CD4-positive, alpha-beta memory T cell (primary cell): ENCODE results near the gene SKI. TPM values are rescaled to one million over a fixed set of nuclear protein-coding genes. Genes with fewer than 3 reads are reported as not detected.

Experiments
- CTCF ChIA-PET: fragments of 350-600 bp; sonication (Branson Sonifier 250); formaldehyde crosslinking; loops from one replicate; lab custom pipeline; 2021; ENCODE audit warnings: inconsistent platforms; ENCODE audit not compliant: partially characterized antibody; lab: Charles Lee
- POLR2A ChIA-PET: fragments of 350-600 bp; sonication (Branson Sonifier 250); formaldehyde crosslinking; loops from one replicate; lab custom pipeline; 2021; ENCODE audit not compliant: partially characterized antibody; lab: Charles Lee
- DNase-seq, 5 donors: peaks; one replicate each; pipeline versions ENCODE4 v3.0.0 to v3.0.0-alpha.2; 2020 to 2022; ENCODE audit warnings: mixed read lengths in 1 of 5
- H3K27ac ChIP-seq: one replicate; pipeline ENCODE4 v1.7.0; 2013; ENCODE audit warnings: low read depth, low read length
- H3K27me3 ChIP-seq: 2 replicates; pipeline ENCODE4 v1.7.0; 2013; ENCODE audit warnings: mild to moderate bottlenecking, low read length, moderate library complexity; ENCODE audit not compliant: insufficient read depth
- H3K36me3 ChIP-seq: 2 replicates; pipeline ENCODE4 v1.7.0; 2013; ENCODE audit warnings: mild to moderate bottlenecking, low read length, moderate library complexity; ENCODE audit not compliant: insufficient read depth
- H3K4me1 ChIP-seq: 2 replicates; pipeline ENCODE4 v1.7.0; 2013; ENCODE audit warnings: mild to moderate bottlenecking, low read length, moderate library complexity; ENCODE audit not compliant: insufficient read depth
- H3K4me3 ChIP-seq, 2 donors: one replicate each; pipeline ENCODE4 v1.7.0; 2013; ENCODE audit warnings: low read length in 2 of 2, mild to moderate bottlenecking in 1 of 2
- H3K9me3 ChIP-seq, 2 donors: one replicate each; pipeline ENCODE4 v1.7.0; 2013; ENCODE audit warnings: low read length in 2 of 2, control low read depth in 1 of 2; ENCODE audit not compliant: control insufficient read depth in 1 of 2
- H3K27ac Mint-ChIP-seq, 7 donors: one replicate each; pipeline ENCODE4 v1.8.0; 2020 to 2021; ENCODE audit warnings: mixed read lengths in 7 of 7, mild to moderate bottlenecking in 6 of 7, inconsistent platforms in 3 of 7, moderate library complexity in 3 of 7
- H3K27me3 Mint-ChIP-seq, 2 donors: one replicate each; pipeline ENCODE4 v1.8.0; 2020 to 2021; ENCODE audit warnings: mixed read lengths in 2 of 2
- H3K36me3 Mint-ChIP-seq, 2 donors: one replicate each; pipeline ENCODE4 v1.8.0; 2020 to 2021; ENCODE audit warnings: mixed read lengths in 2 of 2, inconsistent platforms in 1 of 2, mild to moderate bottlenecking in 1 of 2
- H3K4me1 Mint-ChIP-seq, 4 donors: one replicate each; pipeline ENCODE4 v1.8.0; 2020 to 2021; ENCODE audit warnings: mixed read lengths in 4 of 4, mild to moderate bottlenecking in 1 of 4
- H3K4me3 Mint-ChIP-seq, 8 donors: one replicate each; pipeline ENCODE4 v1.8.0; 2020 to 2021; ENCODE audit warnings: mixed read lengths in 8 of 8, mild to moderate bottlenecking in 7 of 8, moderate library complexity in 6 of 8, inconsistent platforms in 3 of 8
- H3K9me3 Mint-ChIP-seq, 8 donors: one replicate each; pipeline ENCODE4 v1.8.0; 2020 to 2021; ENCODE audit warnings: mixed read lengths in 8 of 8, mild to moderate bottlenecking in 5 of 8, inconsistent platforms in 3 of 8, moderate library complexity in 1 of 8
- intact Hi-C: fragments of 100-400 bp; cut with micrococcal nuclease; formaldehyde crosslinking; loops from one replicate; pipeline ENCODE4 v1.15.1; 2023
- polyA plus RNA-seq, 2 donors: library from polyadenylated mRNA; unstranded; fragments of 300-500 nt; fragmentation: Illumina TruSeq; gene quantifications; one replicate each; pipeline ENCODE4 v1.2.3, GENCODE V29; 2021
- total RNA-seq, 2 experiments: library from RNA; stranded (reverse); gene quantifications; one replicate each; pipeline ENCODE4 v1.2.3, GENCODE V29; 2021

Gene SKI
- total and polyA plus RNA-seq, 4 experiments from 2014 or later: 0.08 to 104 (median 48.5) TPM

DNA sequence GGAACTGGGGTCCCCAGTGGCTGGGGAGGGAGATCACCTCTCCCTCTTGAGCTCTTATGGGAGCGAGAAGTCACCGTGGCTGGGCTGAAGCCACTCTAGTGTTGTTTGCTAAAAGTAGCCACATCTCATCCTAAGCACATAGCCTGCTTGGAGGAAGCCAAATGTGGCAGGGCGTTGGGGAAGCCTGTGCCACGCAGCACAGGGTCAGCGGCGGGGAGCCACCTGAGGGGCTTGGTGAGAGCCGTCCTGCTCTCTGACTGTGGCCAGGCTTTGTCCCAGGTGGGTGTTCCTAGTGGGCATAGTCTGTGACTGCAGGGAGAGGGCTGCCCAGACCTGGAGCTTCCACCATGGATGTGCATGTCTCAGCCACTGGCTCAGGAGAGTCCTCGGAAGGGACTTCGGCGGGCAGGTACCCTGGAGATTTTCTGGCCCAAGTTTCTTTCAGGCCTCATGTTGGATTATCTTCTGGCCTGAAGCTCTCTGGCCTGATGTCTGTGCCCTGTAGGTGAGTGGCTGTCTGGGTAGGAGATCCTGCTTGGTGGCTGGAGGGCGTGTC is 124.3 kb downstream of the SKI start:
- Mint-ChIP-seq H3K27me3 (no peaks in the 10 kb centered on the region), H3K4me1 (no peaks in the 10 kb centered on the region), H3K27ac (peak overlapping the region in 1 of 7 donors; percentile 29), H3K36me3 (no peaks in the 10 kb centered on the region), H3K9me3 (peaks cover 0 to 2% (median 0%) of the 10 kb centered on the region in 8 donors), H3K4me3 (no peak overlapping the region)
- intact Hi-C loops: no loop called here
- no peak overlapping the region for H3K4me3 ChIP-seq
- no peak for DNase-seq
- no peaks in the 10 kb centered on the region for H3K4me1 ChIP-seq
- no peaks in the 10 kb centered on the region for H3K36me3 ChIP-seq
- ChIA-PET POLR2A (no interaction called here), CTCF (no interaction called here)
- H3K9me3 ChIP-seq: no peaks in the 10 kb centered on the region
- no peak overlapping the region for H3K27ac ChIP-seq
- H3K27me3 ChIP-seq: no peaks in the 10 kb centered on the region

- intact Hi-C loops: no loop called here
- ChIA-PET POLR2A (no interaction called here), CTCF (no interaction called here)
- DNase-seq: no peak
- Mint-ChIP-seq H3K9me3 (peaks cover 0 to 2% (median 0%) of the 10 kb centered on the region in 8 donors), H3K36me3 (no peaks in the 10 kb centered on the region), H3K27ac (no peak overlapping the region), H3K4me1 (no peaks in the 10 kb centered on the region), H3K4me3 (no peak overlapping the region), H3K27me3 (no peaks in the 10 kb centered on the region)
- H3K27ac ChIP-seq: no peak overlapping the region
- H3K4me1 ChIP-seq: no peaks in the 10 kb centered on the region
- no peaks in the 10 kb centered on the region for H3K9me3 ChIP-seq
- H3K4me3 ChIP-seq: no peak overlapping the region
- H3K36me3 ChIP-seq: no peaks in the 10 kb centered on the region
- H3K27me3 ChIP-seq: no peaks in the 10 kb centered on the region
These were observed 124.9 kb downstream of the SKI start for GRCh38 chr1:2352897-2353550.

DNA sequence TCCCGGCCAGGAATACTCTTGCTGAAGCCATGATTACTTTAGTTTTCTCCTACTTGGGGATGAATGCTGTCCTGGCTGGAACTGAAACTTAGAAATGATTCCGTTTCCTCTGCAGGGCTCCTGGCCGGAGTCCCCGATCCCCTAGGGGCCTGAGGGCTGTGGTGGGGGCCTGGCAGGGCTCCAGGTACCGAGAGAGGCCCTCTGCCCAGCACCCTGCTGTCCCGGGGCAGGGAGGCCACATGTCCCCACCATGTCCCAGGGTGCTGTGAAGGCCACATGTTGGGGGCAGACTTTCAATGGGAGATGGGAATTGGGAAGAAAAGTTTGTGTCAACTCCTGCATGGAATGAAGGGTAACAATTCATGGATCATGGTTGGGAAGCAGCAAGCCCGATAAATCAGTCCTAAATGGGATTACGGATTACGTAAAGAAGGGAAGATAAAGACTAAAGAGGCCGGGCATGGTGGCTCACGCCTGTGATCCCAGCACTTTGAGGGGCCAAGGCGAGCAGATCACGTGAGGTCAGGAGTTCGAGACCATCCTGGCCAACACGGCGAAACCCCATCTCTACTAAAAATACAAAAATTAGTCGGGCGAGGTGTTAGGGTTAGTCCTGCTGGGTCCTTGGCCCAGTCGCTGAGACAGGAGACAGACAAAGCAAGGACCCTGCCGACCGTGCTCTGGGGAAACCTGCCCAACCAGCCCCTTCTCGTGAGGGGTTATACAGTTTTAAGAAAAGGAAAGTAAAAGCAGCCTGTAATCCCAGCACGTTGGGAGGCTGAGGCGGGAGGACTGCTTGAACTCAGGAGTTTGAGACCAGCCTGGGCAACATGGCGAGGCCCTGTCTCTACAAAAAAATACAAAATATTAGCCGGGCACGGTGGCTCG is 125.7 kb downstream of the SKI start:
- H3K36me3 Mint-ChIP-seq: no peaks in the 10 kb centered on the region
- H3K9me3 ChIP-seq: no peaks in the 10 kb centered on the region
- no peaks in the 10 kb centered on the region for H3K4me1 ChIP-seq
- H3K27me3 Mint-ChIP-seq: no peaks in the 10 kb centered on the region
- H3K27ac ChIP-seq: no peak overlapping the region
- no peaks in the 10 kb centered on the region for H3K27me3 ChIP-seq
- intact Hi-C loops: no loop called here
- no peak for DNase-seq
- H3K4me3 Mint-ChIP-seq: no peak overlapping the region
- ChIA-PET POLR2A (no interaction called here), CTCF (no interaction called here)
- peak overlapping the region in 1 of 7 donors; percentile 41 for H3K27ac Mint-ChIP-seq
- H3K9me3 Mint-ChIP-seq: peaks cover 0 to 2% (median 0%) of the 10 kb centered on the region in 8 donors
- H3K4me3 ChIP-seq: no peak overlapping the region
- H3K4me1 Mint-ChIP-seq: no peaks in the 10 kb centered on the region
- no peaks in the 10 kb centered on the region for H3K36me3 ChIP-seq

GRCh38 chr1:2354511-2355372 is 126.6 kb downstream of the SKI start:
- ChIA-PET POLR2A (no interaction called here), CTCF (no interaction called here)
- no peak overlapping the region for H3K4me3 ChIP-seq
- DNase-seq: no peak
- H3K36me3 ChIP-seq: no peaks in the 10 kb centered on the region
- H3K27me3 ChIP-seq: no peaks in the 10 kb centered on the region
- H3K27ac ChIP-seq: no peak overlapping the region
- no peaks in the 10 kb centered on the region for H3K9me3 ChIP-seq
- no peak overlapping the region for H3K27ac Mint-ChIP-seq
- H3K36me3 Mint-ChIP-seq: no peaks in the 10 kb centered on the region
- no peaks in the 10 kb centered on the region for H3K27me3 Mint-ChIP-seq
- no peak overlapping the region for H3K4me3 Mint-ChIP-seq
- H3K4me1 Mint-ChIP-seq: peaks cover 0 to 2% (median 0%) of the 10 kb centered on the region in 4 donors
- intact Hi-C loops: no loop called here
- peaks cover 0 to 2% (median 0%) of the 10 kb centered on the region in 8 donors for H3K9me3 Mint-ChIP-seq
- no peaks in the 10 kb centered on the region for H3K4me1 ChIP-seq

DNA sequence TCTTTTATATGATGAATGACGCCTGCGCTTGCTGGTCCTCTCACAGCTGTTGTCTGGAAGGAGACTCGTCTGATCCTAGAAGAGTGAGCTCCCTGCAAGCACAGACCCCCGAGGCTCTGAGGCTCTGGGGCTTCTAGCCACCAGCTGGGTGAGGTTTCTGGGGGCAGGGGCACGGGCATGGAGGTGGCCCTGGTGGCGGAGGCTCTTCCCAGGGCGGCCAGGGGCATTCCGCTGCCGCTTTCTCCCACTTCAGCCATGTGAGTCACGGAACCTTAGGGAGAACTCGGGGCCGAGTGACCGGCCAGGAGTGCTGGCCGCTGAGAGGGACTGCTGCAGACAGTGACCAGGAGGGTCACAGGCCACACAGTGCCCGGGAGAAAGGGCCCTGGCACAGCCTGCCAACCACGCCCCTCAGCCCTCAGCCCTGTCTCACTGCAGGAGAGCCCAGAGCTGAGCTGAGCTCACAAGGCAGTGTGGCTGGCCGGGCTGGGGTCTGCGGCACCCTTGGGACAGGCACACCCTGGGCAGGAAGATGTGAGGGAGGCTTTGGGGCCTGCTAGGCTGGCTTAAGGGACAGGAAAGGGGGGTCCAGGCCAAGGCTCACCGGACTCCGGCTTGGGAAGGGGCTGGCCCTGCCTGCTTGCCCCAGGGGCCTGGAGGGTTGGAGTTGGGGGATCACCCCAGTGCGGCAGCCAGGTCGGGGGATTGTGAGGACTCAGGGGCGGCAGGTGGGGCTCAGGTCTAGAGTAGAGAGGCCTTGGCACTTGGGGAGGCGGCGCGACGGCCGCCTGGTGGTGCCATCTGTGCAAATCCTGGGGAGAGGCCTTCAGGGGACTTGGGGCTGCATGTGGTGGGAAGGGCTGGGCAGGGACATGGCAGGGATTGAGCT is 127.5 kb downstream of the SKI start:
- no peak overlapping the region for H3K4me3 Mint-ChIP-seq
- no peak for DNase-seq
- no peaks in the 10 kb centered on the region for H3K27me3 Mint-ChIP-seq
- H3K4me1 Mint-ChIP-seq: peaks cover 0 to 2% (median 0%) of the 10 kb centered on the region in 4 donors
- ChIA-PET POLR2A (no interaction called here), CTCF (no interaction called here)
- Histone ChIP-seq H3K27me3 (no peaks in the 10 kb centered on the region), H3K4me3 (no peak overlapping the region), H3K36me3 (no peaks in the 10 kb centered on the region), H3K9me3 (no peaks in the 10 kb centered on the region), H3K4me1 (no peaks in the 10 kb centered on the region), H3K27ac (no peak overlapping the region)
- peaks cover 0 to 3% of the 10 kb centered on the region in 2 donors for H3K36me3 Mint-ChIP-seq
- intact Hi-C loops: no loop called here
- H3K9me3 Mint-ChIP-seq: peaks cover 0 to 2% (median 0%) of the 10 kb centered on the region in 8 donors
- no peak overlapping the region for H3K27ac Mint-ChIP-seq

DNA sequence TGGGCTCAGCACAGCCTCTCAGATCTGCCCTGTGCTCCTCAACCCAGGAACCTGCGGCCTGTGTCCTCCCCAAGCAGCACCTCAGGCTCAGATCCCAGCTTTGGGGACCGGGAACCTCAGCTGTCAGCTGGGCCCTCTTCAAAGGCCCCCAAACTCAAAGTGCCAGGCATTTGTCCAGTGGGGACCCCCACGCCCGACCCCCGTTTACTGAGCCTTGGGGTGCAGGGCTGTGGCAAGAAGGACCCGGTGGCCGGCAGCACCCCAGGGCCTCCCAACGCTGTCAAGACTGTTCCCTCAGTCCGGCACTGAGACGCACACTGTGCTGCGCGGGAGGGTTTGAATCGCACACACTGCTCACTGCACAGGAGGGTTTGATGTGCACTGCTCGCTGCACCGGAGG is 128.3 kb downstream of the SKI start:
- Histone ChIP-seq H3K9me3 (no peaks in the 10 kb centered on the region), H3K36me3 (no peaks in the 10 kb centered on the region), H3K27ac (no peak overlapping the region), H3K27me3 (no peaks in the 10 kb centered on the region), H3K4me3 (no peak overlapping the region), H3K4me1 (no peaks in the 10 kb centered on the region)
- ChIA-PET POLR2A (no interaction called here), CTCF (no interaction called here)
- H3K4me1 Mint-ChIP-seq: peaks cover 0 to 2% (median 0%) of the 10 kb centered on the region in 4 donors
- no peaks in the 10 kb centered on the region for H3K27me3 Mint-ChIP-seq
- DNase-seq: no peak
- H3K9me3 Mint-ChIP-seq: peaks cover 0 to 2% (median 0%) of the 10 kb centered on the region in 8 donors
- intact Hi-C loops: no loop called here
- no peak overlapping the region for H3K4me3 Mint-ChIP-seq
- peaks cover 0 to 3% of the 10 kb centered on the region in 2 donors for H3K36me3 Mint-ChIP-seq
- no peak overlapping the region for H3K27ac Mint-ChIP-seq
